Common myeloid progenitor, CD34-positive (primary cell): ENCODE data around the gene PIM2.

Experiments
- CTCF ChIA-PET: fragments of 350-600 bp; sonication (Branson Sonifier 250); formaldehyde crosslinking; loops from one replicate; lab custom pipeline; 2021; ENCODE audit warnings: antibody characterized with exemption; lab: Charles Lee
- POLR2A ChIA-PET: fragments of 350-600 bp; sonication (Branson Sonifier 250); formaldehyde crosslinking; loops from one replicate; lab custom pipeline; 2021; ENCODE audit warnings: antibody characterized with exemption; lab: Charles Lee
- DNase-seq, 3 donors: peaks; one replicate each; pipeline versions ENCODE4 v3.0.0 to v3.0.0-alpha.2; 2013
- H3K27ac ChIP-seq, 2 experiments: 1 replicate in 1 of 2; 2 replicates in 1 of 2; pipeline ENCODE4 v1.7.0; 2013; ENCODE audit warnings: inconsistent platforms in 2 of 2, low read length in 2 of 2, mild to moderate bottlenecking in 2 of 2, low read depth in 1 of 2, moderate library complexity in 1 of 2; ENCODE audit not compliant: severe bottlenecking in 2 of 2, insufficient read depth in 1 of 2, poor library complexity in 1 of 2
- H3K27me3 ChIP-seq, 5 experiments: replicated peaks in 2 of 5; 1 replicate in 3 of 5; 2 replicates in 2 of 5; pipeline versions ENCODE4 v1.6.1 to v1.7.0; 2013; ENCODE audit warnings: low read length in 4 of 5, mild to moderate bottlenecking in 2 of 5, moderate library complexity in 2 of 5, inconsistent platforms in 1 of 5; ENCODE audit not compliant: insufficient read depth in 5 of 5, control insufficient read depth in 4 of 5
- H3K36me3 ChIP-seq, 4 experiments: 1 replicate in 2 of 4; 2 replicates in 2 of 4; pipeline versions ENCODE4 v1.6.1 to v1.7.0; 2013; ENCODE audit warnings: low read length in 3 of 4, control low read depth in 1 of 4, mild to moderate bottlenecking in 1 of 4; ENCODE audit not compliant: control insufficient read depth in 4 of 4, insufficient read depth in 4 of 4
- H3K4me1 ChIP-seq, 4 experiments: 1 replicate in 3 of 4; 2 replicates in 1 of 4; pipeline versions ENCODE4 v1.6.1 to v1.7.1; 2013; ENCODE audit warnings: low read length in 3 of 4, mild to moderate bottlenecking in 3 of 4, control low read depth in 1 of 4, inconsistent platforms in 1 of 4, moderate library complexity in 1 of 4; ENCODE audit not compliant: control insufficient read depth in 4 of 4, insufficient read depth in 4 of 4; ENCODE audit errors: control extremely low read depth in 1 of 4
- H3K4me3 ChIP-seq, 7 experiments: 1 replicate in 4 of 7; 2 replicates in 3 of 7; pipeline versions ENCODE4 v1.5.1 to v1.7.0; 2013; ENCODE audit warnings: mild to moderate bottlenecking in 7 of 7, low read length in 6 of 7, moderate library complexity in 6 of 7, inconsistent platforms in 2 of 7, low read depth in 2 of 7, control low read depth in 1 of 7; ENCODE audit not compliant: insufficient read depth in 4 of 7, control insufficient read depth in 1 of 7; ENCODE audit errors: extremely low read depth in 1 of 7
- H3K9me3 ChIP-seq, 5 experiments: 1 replicate in 4 of 5; 2 replicates in 1 of 5; pipeline versions ENCODE4 v1.6.1 to v1.7.1; 2013; ENCODE audit warnings: low read length in 4 of 5, mild to moderate bottlenecking in 2 of 5, inconsistent platforms in 1 of 5, low read depth in 1 of 5, moderate library complexity in 1 of 5; ENCODE audit not compliant: control insufficient read depth in 4 of 5, insufficient read depth in 2 of 5; ENCODE audit errors: control extremely low read depth in 1 of 5
- WGBS: methylation state at CpG from one replicate; pipeline ENCODE4 v1.1.5; 2013; ENCODE audit not compliant: insufficient coverage; 5-methylcytosine and 5-hydroxymethylcytosine counted together

Gene PIM2

GRCh38 chrX:48937054-48937907 lies 18.5 kb upstream of the PIM2 start:
- peaks cover 22 to 75% (median 71%) of the 10 kb centered on the region in 4 experiments for H3K4me1 ChIP-seq
- H3K27ac ChIP-seq, result peak overlapping the region; percentile 58 to 80
- DNase-seq, result peak; percentile 82 to 95 (median 95)

GRCh38 chrX:48936429-48937053 lies 17.7 kb upstream of the PIM2 start:
- no peak for DNase-seq
- ChIA-PET CTCF (interaction anchor here (1.0 to 2.2 kb wide), 5 partner anchors 9 to 397 kb away, joined by 4 to 10 read pairs (median 6); partner anchors contain the start of genes SLC35A2 and TBC1D25), POLR2A (interaction anchor here (0.7 to 2.2 kb wide), 6 partner anchors 9 to 45 kb away, joined by 3 to 13 read pairs (median 6); partner anchors contain the start of genes PIM2 and SLC35A2)
- Histone ChIP-seq H3K27me3 (peaks cover 0 to 4% (median 0%) of the 10 kb centered on the region in 5 experiments), H3K9me3 (no peaks in the 10 kb centered on the region), H3K4me1 (peaks cover 22 to 67% (median 64%) of the 10 kb centered on the region in 4 experiments), H3K27ac (peak overlapping the region in 1 of 2 experiments; percentile 80), H3K36me3 (peaks cover 6 to 18% (median 14%) of the 10 kb centered on the region in 4 experiments), H3K4me3 (peak overlapping the region in 3 of 7 experiments; percentile 10 to 43 (median 22))
- WGBS, result 93% methylated on average over 6 of the region's 8 CpGs

More at GRCh38 chrX:48937054-48937907, 18.5 kb upstream of the PIM2 start:
- Histone ChIP-seq H3K9me3 (no peaks in the 10 kb centered on the region), H3K27me3 (peaks cover 0 to 4% (median 0%) of the 10 kb centered on the region in 5 experiments), H3K36me3 (peaks cover 6 to 21% (median 14%) of the 10 kb centered on the region in 4 experiments), H3K4me3 (peak overlapping the region in 4 of 7 experiments; percentile 4 to 50 (median 30))
- 4% methylated on average over 9 of the region's 9 CpGs for WGBS
- CTCF ChIA-PET, result interaction anchor here (0.7 to 2.2 kb wide), 8 partner anchors 9 to 398 kb away, joined by 3 to 10 read pairs (median 4); partner anchors contain the start of genes SLC35A2 and TBC1D25
- POLR2A ChIA-PET, result interaction anchor here (0.7 to 2.2 kb wide), 7 partner anchors 9 to 46 kb away, joined by 3 to 13 read pairs (median 5); partner anchors contain the start of genes PIM2 and SLC35A2

GRCh38 chrX:48935301-48935670 lies 16.5 kb upstream of the PIM2 start:
- Histone ChIP-seq H3K27me3 (peaks cover 0 to 4% (median 0%) of the 10 kb centered on the region in 5 experiments), H3K9me3 (no peaks in the 10 kb centered on the region), H3K4me1 (peaks cover 21 to 56% (median 52%) of the 10 kb centered on the region in 4 experiments), H3K36me3 (peaks cover 6 to 25% (median 14%) of the 10 kb centered on the region in 4 experiments), H3K27ac (no peak overlapping the region), H3K4me3 (peak overlapping the region in 2 of 7 experiments; percentile 26 to 28)
- ChIA-PET POLR2A (interaction anchor here (1.7 kb wide), 1 partner anchor 11 kb away, joined by 4 read pairs; no protein-coding TSS in a partner anchor), CTCF (no interaction called here)
- WGBS, result 80% methylated on average over 1 of the region's 1 CpG
- DNase-seq, result no peak

- Histone ChIP-seq H3K36me3 (peaks cover 4 to 28% (median 16%) of the 10 kb centered on the region in 4 experiments), H3K4me1 (peaks cover 17 to 50% (median 47%) of the 10 kb centered on the region in 4 experiments), H3K9me3 (no peaks in the 10 kb centered on the region), H3K4me3 (peak overlapping the region in 2 of 7 experiments; percentile 26 to 28), H3K27ac (no peak overlapping the region), H3K27me3 (peaks cover 0 to 4% (median 0%) of the 10 kb centered on the region in 5 experiments)
- WGBS, result 45% methylated on average over 2 of the region's 7 CpGs
- CTCF ChIA-PET, result no interaction called here
- POLR2A ChIA-PET, result no interaction called here
- DNase-seq, result no peak
Measured at GRCh38 chrX:48934581-48935300, 15.9 kb upstream of the PIM2 start.

GRCh38 chrX:48933757-48934156 lies 14.9 kb upstream of the PIM2 start:
- no peaks in the 10 kb centered on the region for H3K9me3 ChIP-seq
- ChIA-PET CTCF (no interaction called here), POLR2A (no interaction called here)
- peaks cover 0 to under 1% (median 0%) of the 10 kb centered on the region in 5 experiments for H3K27me3 ChIP-seq
- WGBS, result 83% methylated on average over 1 of the region's 2 CpGs
- no peak overlapping the region for H3K4me3 ChIP-seq
- H3K27ac ChIP-seq, result no peak overlapping the region
- peaks cover 4 to 28% (median 16%) of the 10 kb centered on the region in 4 experiments for H3K36me3 ChIP-seq
- DNase-seq, result no peak
- H3K4me1 ChIP-seq, result peaks cover 10 to 41% (median 37%) of the 10 kb centered on the region in 4 experiments

- Histone ChIP-seq H3K27ac (no peak overlapping the region), H3K36me3 (peaks cover 4 to 43% (median 19%) of the 10 kb centered on the region in 4 experiments), H3K9me3 (no peaks in the 10 kb centered on the region), H3K4me3 (no peak overlapping the region), H3K27me3 (no peaks in the 10 kb centered on the region), H3K4me1 (peaks cover 0 to 3% (median 2%) of the 10 kb centered on the region in 4 experiments)
- no peak for DNase-seq
- ChIA-PET CTCF (interaction anchor here (1.3 kb wide), 1 partner anchor 12 kb away, joined by 5 read pairs; no protein-coding TSS in a partner anchor), POLR2A (no interaction called here)
- WGBS, result 80% methylated on average over 1 of the region's 2 CpGs
Measured at GRCh38 chrX:48927736-48928382, 9.0 kb upstream of the PIM2 start.
